SK-N-SH (cell line): ENCODE measurements around the gene PPHLN1. TPM values are rescaled to one million over a fixed set of nuclear protein-coding genes. Genes with fewer than 3 reads are reported as not detected.

Experiments used
- CTCF ChIA-PET: fragments of 300-600, 350-600 bp; formaldehyde crosslinking; extraction: SDS; loops from one replicate; lab custom pipeline; 2021; lab: Yijun Ruan, JAX
- POLR2A ChIA-PET: fragments of 350-600 bp; sonication (Branson Sonifier 250); formaldehyde crosslinking; extraction: SDS; loops from one replicate; lab custom pipeline; 2020; ENCODE audit warnings: antibody characterized with exemption, inconsistent platforms; lab: Yijun Ruan, JAX
- DNase-seq: peaks from one replicate; pipeline ENCODE4 v3.0.0; 2012
- H2AFZ ChIP-seq: fragments of 200-600 bp; sonication (generic); 2 replicates; pipeline ENCODE4 v1.8.1; 2016; ENCODE audit warnings: antibody characterized with exemption, mild to moderate bottlenecking, low read depth
- H3F3A ChIP-seq: fragments of 200-600 bp; sonication (generic); replicated peaks from 2 replicates; pipeline ENCODE3; 2016; ENCODE audit warnings: antibody characterized with exemption, mild to moderate bottlenecking; ENCODE audit not compliant: insufficient read depth
- H3K27ac ChIP-seq, 2 experiments: fragments of 200-500 bp in 1 of 2; fragments of 200-600 bp in 1 of 2; sonication (Bioruptor generic) in 1 of 2; sonication (generic), shearing (Covaris generic) in 1 of 2; 2 replicates each; pipeline versions ENCODE4 v1.5.1 to v1.6.1; 2014 to 2016; ENCODE audit warnings: low read depth in 2 of 2, inconsistent platforms in 1 of 2, low read length in 1 of 2, mild to moderate bottlenecking in 1 of 2, mixed read lengths in 1 of 2
- H3K27me3 ChIP-seq: fragments of 200-600 bp; sonication (generic), shearing (Covaris generic); 2 replicates; pipeline ENCODE4 v1.6.1; 2016; ENCODE audit warnings: mixed run types; ENCODE audit not compliant: insufficient read depth
- H3K36me3 ChIP-seq, 2 experiments: fragments of 200-500 bp in 1 of 2; fragments of 200-600 bp in 1 of 2; sonication (Bioruptor generic) in 1 of 2; sonication (generic) in 1 of 2; replicated peaks in 1 of 2; 2 replicates each; pipeline versions ENCODE3 to v1.5.1; 2014 to 2016; ENCODE audit warnings: low read length in 1 of 2, mild to moderate bottlenecking in 1 of 2; ENCODE audit not compliant: insufficient read depth in 2 of 2, control insufficient read depth in 1 of 2
- H3K4me1 ChIP-seq, 2 experiments: fragments of 200-500 bp in 1 of 2; fragments of 200-600 bp in 1 of 2; sonication (Bioruptor generic) in 1 of 2; sonication (generic), shearing (Covaris generic) in 1 of 2; 2 replicates each; pipeline versions ENCODE4 v1.5.1 to v1.6.1; 2014 to 2016; ENCODE audit warnings: low read depth in 1 of 2, low read length in 1 of 2, mixed run types in 1 of 2; ENCODE audit not compliant: insufficient read depth in 2 of 2, control insufficient read depth in 1 of 2
- H3K4me2 ChIP-seq: fragments of 200-600 bp; sonication (generic), shearing (Covaris generic); 2 replicates; pipeline ENCODE4 v1.6.1; 2017; ENCODE audit warnings: mixed run types
- H3K4me3 ChIP-seq, 2 experiments: fragments of 200-500 bp in 1 of 2; fragments of 200-600 bp in 1 of 2; sonication (Bioruptor generic) in 1 of 2; sonication (generic), shearing (Covaris generic) in 1 of 2; 2 replicates each; pipeline versions ENCODE4 v1.5.1 to v1.8.1; 2014 to 2016; ENCODE audit warnings: low read depth in 2 of 2, inconsistent platforms in 1 of 2, low read length in 1 of 2, mild to moderate bottlenecking in 1 of 2, mixed read lengths in 1 of 2, moderate library complexity in 1 of 2
- H3K79me2 ChIP-seq: fragments of 200-600 bp; sonication (generic); 2 replicates; pipeline ENCODE4 v1.8.1; 2017; ENCODE audit warnings: mild to moderate bottlenecking; ENCODE audit not compliant: insufficient read depth
- H3K9ac ChIP-seq: fragments of 200-600 bp; sonication (generic); 2 replicates; pipeline ENCODE4 v1.6.1; 2017; ENCODE audit warnings: mixed run types
- H3K9me2 ChIP-seq: fragments of 200-600 bp; sonication (generic); 2 replicates; pipeline ENCODE4 v1.6.1; 2017; ENCODE audit warnings: mixed run types
- H3K9me3 ChIP-seq: fragments of 200-600 bp; sonication (generic); 2 replicates; pipeline ENCODE4 v1.6.1; 2017; ENCODE audit warnings: mixed run types, mild to moderate bottlenecking, moderate library complexity
- H4K20me1 ChIP-seq: fragments of 200-600 bp; sonication (generic); 2 replicates; pipeline ENCODE4 v1.6.1; 2017; ENCODE audit warnings: mild to moderate bottlenecking, mixed run types; ENCODE audit not compliant: insufficient read depth
- ELF1 ChIP-seq: IDR thresholded peaks from 2 replicates; pipeline ENCODE4 v1.4.0; 2012
- EP300 ChIP-seq, 2 experiments: IDR thresholded peaks; 2 replicates each; pipeline versions ENCODE4 v1.4.0 to v1.6.1; 2012; ENCODE audit warnings: borderline replicate concordance in 1 of 2, low read depth in 1 of 2, low read length in 1 of 2
- EZH2phosphoT487 ChIP-seq: fragments of 200-600 bp; sonication (generic); IDR thresholded peaks from 2 replicates; pipeline ENCODE4 v1.6.1; 2017; ENCODE audit warnings: low read depth, mixed run types, mild to moderate bottlenecking, antibody characterized with exemption, moderate library complexity, borderline replicate concordance
- FOSL2 ChIP-seq: IDR thresholded peaks from 2 replicates; pipeline ENCODE4 v1.4.0; 2012; ENCODE audit warnings: low read depth, mild to moderate bottlenecking, moderate library complexity, borderline replicate concordance
- GATA2 ChIP-seq: sonication (generic); formaldehyde crosslinking; IDR thresholded peaks from 2 replicates; pipeline ENCODE4 v1.5.0; 2020; ENCODE audit warnings: mild to moderate bottlenecking, missing genetic modification reagents
- MEF2A ChIP-seq: IDR thresholded peaks from 2 replicates; pipeline ENCODE4 v1.4.0; 2012; ENCODE audit warnings: low read depth, borderline replicate concordance
- NFIC ChIP-seq: IDR thresholded peaks from 2 replicates; pipeline ENCODE4 v1.4.0; 2012; ENCODE audit warnings: borderline replicate concordance
- PBX3 ChIP-seq: IDR thresholded peaks from 2 replicates; pipeline ENCODE4; 2012
- TAF1 ChIP-seq: IDR thresholded peaks from 2 replicates; pipeline ENCODE4 v1.6.1; 2012; ENCODE audit warnings: low read depth, mild to moderate bottlenecking, low read length, moderate library complexity, borderline replicate concordance
- YY1 ChIP-seq: IDR thresholded peaks from 2 replicates; pipeline ENCODE4 v1.4.0; 2012; ENCODE audit warnings: low read depth, mild to moderate bottlenecking
- WGBS: methylation state at CpG from one replicate; pipeline ENCODE4 v1.1.6; 2017; ENCODE audit warnings: low lambda C conversion rate; 5-methylcytosine and 5-hydroxymethylcytosine counted together
- polyA plus RNA-seq, 3 experiments: library from polyadenylated mRNA; depleted of rRNA; stranded (reverse); fragments of >200 nt; gene quantifications; 2 replicates each; pipeline ENCODE4 v1.2.3, GENCODE V29; 2012
- TF ChIP-seq, protein P1 (sequence below): IDR thresholded peaks from 2 replicates; pipeline ENCODE4 v1.4.0; 2012; ENCODE audit warnings: low read depth, borderline replicate concordance
- TF ChIP-seq, protein P2 (sequence below): fragments of 150-350 bp; IDR thresholded peaks from 2 replicates; pipeline ENCODE4 v1.6.1; 2016; ENCODE audit warnings: mild to moderate bottlenecking, low read depth, low read length
- TF ChIP-seq, protein P3 (sequence below): IDR thresholded peaks from 2 replicates; pipeline ENCODE4 v1.6.1; 2012; ENCODE audit warnings: mild to moderate bottlenecking, low read depth, low read length, moderate library complexity

Gene PPHLN1
- polyA plus RNA-seq, 1 of the 3 experiments (the other 2 are of a cell fraction): 55.4 TPM

DNA sequence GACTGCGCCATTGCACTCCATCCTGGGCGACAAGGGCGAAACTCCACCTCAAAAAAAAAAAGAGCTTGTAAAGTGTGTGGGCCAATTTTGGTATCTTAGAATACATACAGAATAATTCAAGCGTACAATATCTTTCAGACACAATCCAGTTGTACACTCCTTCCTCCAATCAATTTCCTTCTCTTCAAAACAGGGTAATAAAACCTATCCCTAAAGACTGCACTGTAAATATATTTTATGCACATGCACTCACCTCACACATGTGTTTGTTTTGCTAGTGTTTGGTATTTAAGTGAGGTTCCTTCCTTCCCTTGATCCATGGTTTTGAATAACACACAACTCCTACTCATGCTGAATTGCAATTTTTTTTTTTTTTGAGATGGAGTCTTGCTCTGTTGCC is 137.7 kb downstream of the PPHLN1 start (continued):
- TF ChIP-seq TAF1 (no peak), FOSL2 (no peak), ELF1 (no peak)

DNA sequence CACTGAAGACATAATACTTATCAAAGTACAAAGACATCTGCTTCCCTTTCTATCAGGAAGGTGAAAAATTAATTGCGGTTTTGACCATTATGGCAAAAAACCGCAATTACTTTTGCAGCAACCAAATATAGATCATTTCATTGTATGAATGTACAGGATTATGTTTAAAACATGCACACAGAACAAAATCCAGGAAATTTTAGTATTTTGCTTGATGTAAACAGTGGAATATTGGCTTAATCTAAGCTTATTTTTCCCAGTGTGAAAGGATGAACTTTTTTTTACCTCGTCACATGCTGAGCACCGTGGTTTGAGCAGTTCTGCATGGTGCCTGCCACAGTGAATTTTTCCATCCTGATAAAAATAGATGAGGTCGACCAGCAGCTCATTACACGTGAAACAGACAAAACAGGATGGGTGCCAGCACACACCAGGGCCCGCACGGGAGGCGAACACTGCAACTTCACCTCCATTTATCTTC is 142.4 kb downstream of the PPHLN1 start:
- CTCF ChIA-PET: interaction anchor here (0.6 to 7.8 kb wide), 4 partner anchors 14 to 813 kb away, joined by 3 to 41 read pairs (median 4); no protein-coding TSS in a partner anchor

More for the DNA sequence above, 142.4 kb downstream of the PPHLN1 start:
- POLR2A ChIA-PET: no interaction called here
- H3K27me3 ChIP-seq: no peaks in the 10 kb centered on the region
- no peaks in the 10 kb centered on the region for H4K20me1 ChIP-seq
- no peaks in the 10 kb centered on the region for H3K36me3 ChIP-seq
- no peaks in the 10 kb centered on the region for H3K9me3 ChIP-seq
- H3K9me2 ChIP-seq: no peaks in the 10 kb centered on the region
- H3K4me1 ChIP-seq: peaks cover 0 to 6% of the 10 kb centered on the region in 2 experiments; a peak in 2 of 4 replicates
- H2AFZ ChIP-seq: no peak overlapping the region
- H3K27ac ChIP-seq: no peak overlapping the region
- H3K79me2 ChIP-seq: no peaks in the 10 kb centered on the region
- WGBS: 77% methylated on average over 9 of the region's 9 CpGs
- TF ChIP-seq EZH2phosphoT487 (no peak), PBX3 (no peak), FOSL2 (no peak), YY1 (no peak), GATA2 (CRISPR knock-in tag) (no peak), EP300 (IDR thresholded peaks at IDR 0.05; ENCODE audit: borderline replicate concordance in 1 of 2, low read depth in 1 of 2, low read length in 1 of 2) (no peak), MEF2A (no peak), NFIC (no peak)
- TF ChIP-seq, protein P1, sequence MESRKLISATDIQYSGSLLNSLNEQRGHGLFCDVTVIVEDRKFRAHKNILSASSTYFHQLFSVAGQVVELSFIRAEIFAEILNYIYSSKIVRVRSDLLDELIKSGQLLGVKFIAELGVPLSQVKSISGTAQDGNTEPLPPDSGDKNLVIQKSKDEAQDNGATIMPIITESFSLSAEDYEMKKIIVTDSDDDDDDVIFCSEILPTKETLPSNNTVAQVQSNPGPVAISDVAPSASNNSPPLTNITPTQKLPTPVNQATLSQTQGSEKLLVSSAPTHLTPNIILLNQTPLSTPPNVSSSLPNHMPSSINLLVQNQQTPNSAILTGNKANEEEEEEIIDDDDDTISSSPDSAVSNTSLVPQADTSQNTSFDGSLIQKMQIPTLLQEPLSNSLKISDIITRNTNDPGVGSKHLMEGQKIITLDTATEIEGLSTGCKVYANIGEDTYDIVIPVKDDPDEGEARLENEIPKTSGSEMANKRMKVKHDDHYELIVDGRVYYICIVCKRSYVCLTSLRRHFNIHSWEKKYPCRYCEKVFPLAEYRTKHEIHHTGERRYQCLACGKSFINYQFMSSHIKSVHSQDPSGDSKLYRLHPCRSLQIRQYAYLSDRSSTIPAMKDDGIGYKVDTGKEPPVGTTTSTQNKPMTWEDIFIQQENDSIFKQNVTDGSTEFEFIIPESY: no peak
- TF ChIP-seq, protein P2, sequence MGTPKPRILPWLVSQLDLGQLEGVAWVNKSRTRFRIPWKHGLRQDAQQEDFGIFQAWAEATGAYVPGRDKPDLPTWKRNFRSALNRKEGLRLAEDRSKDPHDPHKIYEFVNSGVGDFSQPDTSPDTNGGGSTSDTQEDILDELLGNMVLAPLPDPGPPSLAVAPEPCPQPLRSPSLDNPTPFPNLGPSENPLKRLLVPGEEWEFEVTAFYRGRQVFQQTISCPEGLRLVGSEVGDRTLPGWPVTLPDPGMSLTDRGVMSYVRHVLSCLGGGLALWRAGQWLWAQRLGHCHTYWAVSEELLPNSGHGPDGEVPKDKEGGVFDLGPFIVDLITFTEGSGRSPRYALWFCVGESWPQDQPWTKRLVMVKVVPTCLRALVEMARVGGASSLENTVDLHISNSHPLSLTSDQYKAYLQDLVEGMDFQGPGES: no peak
- TF ChIP-seq, protein P3, sequence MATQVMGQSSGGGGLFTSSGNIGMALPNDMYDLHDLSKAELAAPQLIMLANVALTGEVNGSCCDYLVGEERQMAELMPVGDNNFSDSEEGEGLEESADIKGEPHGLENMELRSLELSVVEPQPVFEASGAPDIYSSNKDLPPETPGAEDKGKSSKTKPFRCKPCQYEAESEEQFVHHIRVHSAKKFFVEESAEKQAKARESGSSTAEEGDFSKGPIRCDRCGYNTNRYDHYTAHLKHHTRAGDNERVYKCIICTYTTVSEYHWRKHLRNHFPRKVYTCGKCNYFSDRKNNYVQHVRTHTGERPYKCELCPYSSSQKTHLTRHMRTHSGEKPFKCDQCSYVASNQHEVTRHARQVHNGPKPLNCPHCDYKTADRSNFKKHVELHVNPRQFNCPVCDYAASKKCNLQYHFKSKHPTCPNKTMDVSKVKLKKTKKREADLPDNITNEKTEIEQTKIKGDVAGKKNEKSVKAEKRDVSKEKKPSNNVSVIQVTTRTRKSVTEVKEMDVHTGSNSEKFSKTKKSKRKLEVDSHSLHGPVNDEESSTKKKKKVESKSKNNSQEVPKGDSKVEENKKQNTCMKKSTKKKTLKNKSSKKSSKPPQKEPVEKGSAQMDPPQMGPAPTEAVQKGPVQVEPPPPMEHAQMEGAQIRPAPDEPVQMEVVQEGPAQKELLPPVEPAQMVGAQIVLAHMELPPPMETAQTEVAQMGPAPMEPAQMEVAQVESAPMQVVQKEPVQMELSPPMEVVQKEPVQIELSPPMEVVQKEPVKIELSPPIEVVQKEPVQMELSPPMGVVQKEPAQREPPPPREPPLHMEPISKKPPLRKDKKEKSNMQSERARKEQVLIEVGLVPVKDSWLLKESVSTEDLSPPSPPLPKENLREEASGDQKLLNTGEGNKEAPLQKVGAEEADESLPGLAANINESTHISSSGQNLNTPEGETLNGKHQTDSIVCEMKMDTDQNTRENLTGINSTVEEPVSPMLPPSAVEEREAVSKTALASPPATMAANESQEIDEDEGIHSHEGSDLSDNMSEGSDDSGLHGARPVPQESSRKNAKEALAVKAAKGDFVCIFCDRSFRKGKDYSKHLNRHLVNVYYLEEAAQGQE: no peak
- H3K4me3 ChIP-seq: no peak overlapping the region
- H3F3A ChIP-seq: no peaks in the 10 kb centered on the region
- no peak overlapping the region for H3K9ac ChIP-seq
- no peak for DNase-seq
- no peak overlapping the region for H3K4me2 ChIP-seq
